ENCODE data around the gene CBY1.

CBY1 gene

DNA sequence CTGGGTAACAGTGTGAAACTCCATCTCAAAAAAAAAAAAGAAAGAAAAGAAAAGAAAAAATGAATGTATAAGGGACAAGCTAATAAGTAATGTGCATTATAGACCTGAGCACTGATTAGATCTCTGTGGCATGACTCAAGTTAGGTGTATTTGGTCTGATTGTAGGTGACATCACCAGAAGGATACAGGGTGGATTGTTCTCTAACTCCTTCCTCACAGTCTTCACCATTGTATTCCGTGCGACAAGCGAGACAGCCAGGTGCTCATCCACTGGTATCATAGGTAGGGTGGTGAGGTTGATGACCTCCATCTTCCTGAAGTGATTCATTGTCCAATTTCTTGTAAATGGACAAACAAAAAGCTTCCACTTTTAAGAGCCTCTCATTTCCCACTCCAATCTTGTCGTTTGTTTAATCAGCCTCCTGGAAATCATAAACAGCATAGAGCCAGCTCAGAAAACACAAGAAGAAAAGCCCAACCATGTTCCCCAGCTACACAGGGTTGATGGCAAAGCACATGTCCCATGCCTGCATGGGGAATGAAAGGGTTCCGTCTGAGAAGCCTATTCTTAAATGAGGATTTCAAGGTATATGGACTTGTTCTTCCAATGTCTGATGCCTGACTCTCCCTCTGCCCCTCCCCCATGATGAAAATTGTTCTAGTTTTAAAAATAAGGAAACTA, 6.5 kb upstream of the CBY1 start:
- no peak for DNase-seq (ENCODE audit: low spot score)

DNA sequence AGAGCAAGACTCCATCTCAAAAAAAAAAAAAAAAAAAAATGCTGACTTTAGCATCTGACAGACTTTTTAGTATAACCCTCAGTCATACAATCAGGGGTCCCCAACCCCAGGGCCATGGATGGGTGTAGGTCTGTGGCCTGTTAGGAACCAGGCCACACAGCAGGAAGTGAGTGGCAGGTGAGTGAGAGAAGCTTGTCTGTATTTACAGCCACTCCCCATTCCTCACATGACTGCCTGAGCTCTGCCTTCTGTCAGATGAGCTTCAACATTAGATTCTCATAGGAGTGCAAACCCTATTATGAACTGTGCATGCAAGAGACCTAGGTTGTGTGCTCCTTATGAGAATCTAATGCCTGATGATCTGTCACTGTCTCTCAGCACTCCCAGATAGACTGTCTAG, 3.6 kb upstream of the CBY1 start:
- no peak for DNase-seq (ENCODE audit: low spot score)

DNA sequence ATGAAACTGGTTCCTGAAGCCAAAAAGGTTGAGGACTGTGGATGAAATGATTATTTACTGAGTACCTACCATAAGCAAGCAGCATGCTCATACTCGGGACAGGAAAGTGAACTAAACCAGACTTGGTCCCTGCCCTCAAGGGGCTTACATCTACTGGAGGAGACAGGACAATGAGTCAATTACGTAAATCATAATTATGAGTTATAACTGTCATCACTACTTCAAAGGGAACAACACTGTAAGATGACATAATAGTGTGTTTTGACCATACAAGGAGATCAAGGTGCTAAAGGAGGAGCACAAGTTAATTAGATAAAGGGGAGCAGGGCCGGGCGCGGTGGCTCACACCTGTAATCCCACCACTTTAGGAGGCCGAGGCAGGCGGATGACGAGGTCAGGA, 2.7 kb upstream of the CBY1 start:
- no peak for DNase-seq (ENCODE audit: low spot score)

DNA sequence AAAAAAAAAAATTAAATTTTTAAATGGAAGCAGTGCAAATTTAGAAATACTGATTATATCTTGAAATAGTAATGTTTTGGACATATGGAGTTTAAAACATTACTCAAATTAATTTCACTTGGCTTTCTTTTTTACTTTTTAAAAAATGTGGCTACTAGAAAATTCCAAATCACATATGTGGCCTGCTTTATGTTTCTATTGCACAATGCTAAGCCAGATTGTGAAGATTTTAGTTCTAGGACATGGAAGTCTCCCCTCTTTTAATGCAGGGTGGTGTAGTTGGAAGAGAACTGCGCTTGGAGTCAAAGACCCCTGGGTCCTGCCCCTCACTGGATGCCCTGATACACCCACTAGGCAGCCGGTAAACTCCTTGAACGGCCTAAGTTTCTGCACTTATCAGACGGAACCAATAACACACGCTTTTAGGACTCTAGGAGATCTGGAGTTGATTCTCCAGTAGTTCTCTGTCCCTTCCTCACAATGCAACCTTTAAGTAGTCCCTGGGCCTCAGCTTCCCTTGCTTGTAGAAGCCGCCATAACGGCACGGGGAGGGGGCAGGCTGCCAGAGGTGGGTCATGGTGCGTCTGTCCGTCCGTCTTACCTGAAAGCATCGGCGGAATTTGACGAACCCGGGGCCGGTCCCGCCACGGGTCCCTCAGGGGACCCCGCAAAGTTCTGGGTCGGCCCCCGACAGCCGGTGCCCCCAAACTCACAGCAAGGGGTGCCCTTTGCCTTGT, 751 bp upstream of the CBY1 start:
- DNase-seq (ENCODE audit: low spot score) = no peak

DNA sequence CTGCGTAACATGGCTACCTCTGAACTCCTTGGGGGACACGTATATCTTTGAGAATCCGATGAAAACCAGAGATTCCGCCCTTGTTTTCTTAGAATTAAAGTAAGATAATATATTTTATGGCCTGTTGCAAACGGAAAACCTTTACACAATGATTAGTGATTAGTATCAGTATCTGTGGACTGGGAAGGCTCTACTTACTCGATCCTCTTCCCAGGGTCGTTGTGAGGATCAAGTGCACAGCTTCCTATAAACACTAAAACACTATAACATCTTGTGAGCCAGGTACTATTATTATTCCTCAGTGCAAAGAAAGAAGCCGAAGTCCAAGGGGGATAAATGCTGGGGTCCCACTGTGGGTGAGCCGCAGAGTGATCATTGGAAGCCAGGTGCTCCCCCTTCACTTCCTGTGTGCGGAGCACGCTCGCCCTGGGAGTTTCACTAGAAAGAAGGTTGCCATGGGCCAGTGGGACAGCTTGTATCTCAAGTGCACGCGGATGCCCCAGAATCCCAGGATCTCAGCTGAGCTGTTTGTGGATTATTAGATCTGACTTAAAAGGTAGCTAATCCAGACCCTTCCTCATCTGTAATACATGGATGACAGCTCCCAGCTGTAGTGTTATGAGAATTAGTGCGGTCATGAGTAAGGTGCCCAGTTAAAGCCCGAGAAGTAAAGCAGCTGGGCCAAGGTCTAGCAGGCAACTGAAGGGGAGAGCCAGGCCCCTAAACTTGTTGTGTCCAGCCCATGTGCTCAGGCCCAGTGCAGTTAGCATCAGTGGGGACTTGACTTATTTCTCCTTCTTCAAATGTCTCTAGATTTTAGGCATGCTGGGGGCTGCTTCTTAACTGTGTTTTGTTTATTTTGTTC, 839 bp downstream of the CBY1 start:
- no peak for DNase-seq (ENCODE audit: low spot score)

DNA sequence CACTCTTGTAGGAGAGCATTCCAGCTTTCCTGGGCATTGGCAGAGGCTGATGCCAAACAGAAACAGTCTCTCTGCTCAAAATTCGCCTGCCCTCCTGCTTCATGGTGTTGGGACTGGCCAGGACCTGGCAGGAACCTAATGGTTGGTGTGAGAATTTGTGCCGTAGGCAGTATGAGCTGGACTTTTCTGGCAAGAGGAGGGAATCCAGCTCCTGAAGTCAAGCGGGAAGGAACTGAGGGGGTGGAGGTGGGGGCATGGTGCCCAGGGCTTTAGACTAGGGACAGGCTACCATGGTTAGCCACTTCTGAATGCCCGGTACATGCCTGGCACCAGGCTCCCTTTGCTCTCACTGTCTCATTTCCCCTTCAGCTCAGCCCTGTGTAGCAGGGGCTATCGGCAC, 18.4 kb downstream of the CBY1 start:
- DNase-seq (ENCODE audit: low spot score) = no peak

DNA sequence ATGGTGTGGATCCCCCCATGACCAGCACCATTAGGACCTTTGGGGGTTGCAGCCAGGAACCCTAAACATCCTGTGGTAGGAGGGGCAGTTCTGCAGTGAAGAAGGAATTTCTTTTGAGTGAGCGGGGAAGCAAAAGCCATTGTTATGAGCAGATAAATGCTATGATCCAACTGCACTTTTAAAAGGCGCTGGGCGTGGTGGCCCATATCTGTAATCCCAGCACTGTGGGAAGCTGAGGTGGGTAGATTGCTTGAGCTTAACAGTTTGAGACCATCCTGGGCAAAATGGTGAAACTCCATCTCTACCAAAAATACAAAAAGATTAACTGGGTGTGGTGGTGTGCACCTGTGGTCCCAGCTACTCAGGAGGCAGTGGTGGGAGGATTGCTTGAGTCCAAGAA, 19.4 kb downstream of the CBY1 start:
- no peak for DNase-seq (ENCODE audit: low spot score)

DNA sequence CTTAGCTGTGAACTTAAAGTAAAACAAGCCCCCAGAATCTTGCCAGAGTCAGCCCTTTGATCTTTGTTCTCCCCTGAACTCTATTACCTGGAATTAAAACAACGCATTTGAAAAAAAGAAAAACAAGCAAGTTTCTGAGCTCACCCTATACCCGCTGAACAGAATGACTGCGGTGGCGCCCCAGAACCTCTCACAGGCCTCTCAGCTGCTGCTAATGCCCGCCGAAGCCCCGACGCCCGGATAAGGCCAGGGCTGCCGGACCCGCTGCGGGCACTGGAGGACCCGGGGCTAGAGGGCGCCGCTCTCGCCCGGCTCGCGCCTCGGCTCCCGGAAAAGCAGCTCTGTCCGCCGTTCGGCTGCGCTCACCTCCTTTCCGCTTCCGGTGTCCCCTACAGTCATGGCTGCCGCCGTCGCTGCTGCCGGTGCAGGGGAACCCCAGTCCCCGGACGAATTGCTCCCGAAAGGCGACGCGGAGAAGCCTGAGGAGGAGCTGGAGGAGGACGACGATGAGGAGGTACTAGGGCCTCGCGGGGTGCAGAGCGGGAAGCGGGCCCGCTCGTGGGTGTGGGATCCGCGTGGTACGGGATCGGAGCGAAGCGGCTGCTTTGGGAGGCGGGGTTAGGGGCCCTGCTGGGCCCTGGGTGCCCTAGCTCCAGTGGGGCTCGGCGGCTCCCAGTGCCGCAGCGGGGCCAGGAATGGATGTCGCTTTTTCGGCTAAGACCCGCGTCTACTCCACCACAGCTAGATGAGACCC, 25.3 kb downstream of the CBY1 start, which contains the start of gene TOMM22:
TSS of gene TOMM22 (plus strand) at position 376 of the 754 bp plus-strand sequence. CDS start at position 398, 22 bp downstream.
- peak; percentile 98 for DNase-seq (ENCODE audit: low spot score)

DNA sequence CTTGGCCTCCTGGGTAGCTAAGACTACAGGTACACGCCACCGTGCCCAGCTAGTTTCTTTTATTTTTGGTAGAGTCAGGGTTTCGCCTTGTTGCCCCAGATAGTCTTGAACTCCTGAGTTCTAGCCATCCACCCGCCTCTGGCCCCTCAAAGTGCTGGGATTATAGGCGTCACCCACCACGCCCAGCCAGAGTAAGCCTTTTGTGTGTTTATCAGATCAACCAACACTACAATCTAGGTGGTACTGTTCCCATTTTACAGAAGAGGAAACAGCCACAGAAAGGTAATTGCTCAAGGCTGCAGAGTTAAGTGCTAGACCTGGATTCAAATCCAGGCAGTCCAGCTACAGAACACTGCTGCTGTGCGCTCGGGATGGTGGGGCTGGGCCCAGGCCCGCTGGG, 28.5 kb downstream of the CBY1 start:
- no peak for DNase-seq (ENCODE audit: low spot score)

DNA sequence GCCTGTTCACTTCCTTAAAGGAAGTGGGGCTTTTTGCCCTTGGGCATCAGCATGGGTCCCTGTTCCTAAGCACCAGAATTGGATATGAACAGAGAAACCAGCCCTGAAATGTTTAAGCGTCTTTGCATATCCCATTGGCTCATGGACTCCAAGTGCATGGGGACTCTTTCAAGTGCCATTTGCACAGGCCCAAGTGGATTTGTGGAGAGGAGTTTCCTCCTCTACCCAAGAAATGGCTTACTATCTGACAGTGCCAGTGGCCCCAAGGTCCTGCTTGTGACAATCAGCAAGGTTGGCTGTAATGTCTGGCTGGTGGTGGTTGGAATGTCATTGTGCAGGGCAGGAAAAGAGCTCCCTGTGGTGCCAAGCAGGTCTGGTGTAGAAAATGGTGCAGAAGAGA, 29.3 kb downstream of the CBY1 start:
- no peak for DNase-seq (ENCODE audit: low spot score)

DNA sequence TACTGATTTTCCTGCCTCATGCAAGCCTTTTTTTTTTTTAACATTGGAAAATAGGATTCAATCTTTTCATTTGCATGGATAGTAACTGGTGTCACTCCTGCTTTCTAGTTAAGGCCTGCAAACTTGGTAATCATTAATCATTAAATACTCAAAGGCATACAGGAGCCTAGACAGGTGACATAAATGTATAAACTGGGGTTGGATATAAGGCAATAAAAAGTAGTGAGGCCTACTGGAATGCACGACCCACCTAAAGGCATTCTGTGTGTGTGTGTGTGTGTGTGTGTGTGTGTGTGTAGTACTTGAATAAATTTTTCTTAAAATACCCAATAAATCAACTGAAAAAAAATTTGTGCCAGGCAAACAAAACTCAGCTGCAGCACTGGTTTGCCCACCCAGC, 33.2 kb downstream of the CBY1 start:
- DNase-seq (ENCODE audit: low spot score) = no peak

DNA sequence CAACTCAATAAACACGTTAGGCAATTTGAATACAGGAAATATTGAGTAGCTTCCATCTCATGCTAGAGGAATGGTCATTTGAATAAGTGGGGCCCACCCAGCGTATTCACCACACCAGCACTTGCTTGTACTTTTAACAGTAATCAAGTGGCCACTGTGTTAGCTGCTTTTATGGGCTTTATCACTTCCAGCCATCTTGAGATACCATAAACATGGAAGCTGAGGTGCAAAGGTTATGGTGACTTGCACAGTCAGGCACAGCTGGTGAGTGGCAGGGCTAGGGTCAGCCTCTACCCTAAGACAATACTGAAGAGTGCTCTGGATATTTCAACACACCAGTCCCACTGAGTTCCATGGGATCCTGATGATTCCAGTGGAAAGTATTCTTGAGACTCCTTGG, 37.6 kb downstream of the CBY1 start:
- DNase-seq (ENCODE audit: low spot score) = no peak

DNA sequence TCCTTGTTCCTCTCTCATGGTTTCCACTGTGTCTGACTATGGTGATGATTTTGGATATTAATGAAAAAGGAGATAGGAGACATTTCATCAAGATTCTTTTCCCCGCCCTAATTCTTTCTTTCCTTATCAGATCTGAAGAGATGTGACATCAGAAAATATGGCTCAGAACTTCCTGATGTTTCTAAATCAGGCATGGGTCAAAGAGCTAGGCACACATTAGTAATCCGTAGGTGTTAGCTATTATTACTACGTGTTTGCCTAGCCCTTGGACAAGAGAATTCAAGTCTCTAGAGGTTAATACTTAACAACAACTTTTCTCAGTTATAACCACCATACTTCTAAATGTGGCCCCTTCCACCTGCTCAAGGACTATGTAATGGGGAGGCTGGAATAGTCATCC, 38.5 kb downstream of the CBY1 start:
- no peak for DNase-seq (ENCODE audit: low spot score)

DNA sequence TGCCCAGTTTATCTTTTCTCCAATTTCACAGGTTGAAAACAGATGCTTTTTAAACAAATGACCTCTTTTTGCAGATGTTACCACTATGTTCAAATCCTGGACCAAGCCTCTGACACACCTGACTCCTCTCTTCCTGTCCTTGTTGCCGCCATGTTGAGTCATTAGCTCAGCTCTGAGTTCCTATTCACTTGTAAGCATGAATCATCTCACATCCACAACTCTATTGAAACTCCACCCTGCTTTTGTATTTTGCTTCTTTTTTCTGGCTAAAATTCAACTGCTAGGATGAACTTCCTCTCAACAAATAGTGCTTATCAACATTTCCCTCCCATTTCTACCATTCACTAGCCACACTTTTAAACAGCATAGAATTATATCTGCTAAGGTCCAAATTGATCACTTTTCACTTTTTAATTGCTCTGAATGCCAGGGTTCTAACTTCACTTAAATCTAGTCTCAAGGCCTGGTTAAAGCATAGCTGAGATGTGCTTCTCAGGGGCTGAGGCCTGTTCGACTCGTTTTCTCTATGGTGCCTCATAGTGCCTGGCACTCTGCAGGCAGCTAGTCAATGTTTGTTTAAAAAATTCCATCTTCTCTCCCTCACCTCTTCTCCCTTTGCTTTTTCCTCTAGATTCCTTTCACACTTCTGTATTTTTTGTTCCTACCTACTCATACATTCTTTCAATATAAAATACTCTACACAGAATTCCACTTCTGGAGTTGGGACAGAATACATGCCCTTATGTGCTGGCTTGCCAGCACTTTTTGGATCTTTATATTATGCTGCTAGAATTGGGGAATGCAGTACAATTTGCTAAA, 40.4 kb downstream of the CBY1 start:
- DNase-seq (ENCODE audit: low spot score) = no peak

DNA sequence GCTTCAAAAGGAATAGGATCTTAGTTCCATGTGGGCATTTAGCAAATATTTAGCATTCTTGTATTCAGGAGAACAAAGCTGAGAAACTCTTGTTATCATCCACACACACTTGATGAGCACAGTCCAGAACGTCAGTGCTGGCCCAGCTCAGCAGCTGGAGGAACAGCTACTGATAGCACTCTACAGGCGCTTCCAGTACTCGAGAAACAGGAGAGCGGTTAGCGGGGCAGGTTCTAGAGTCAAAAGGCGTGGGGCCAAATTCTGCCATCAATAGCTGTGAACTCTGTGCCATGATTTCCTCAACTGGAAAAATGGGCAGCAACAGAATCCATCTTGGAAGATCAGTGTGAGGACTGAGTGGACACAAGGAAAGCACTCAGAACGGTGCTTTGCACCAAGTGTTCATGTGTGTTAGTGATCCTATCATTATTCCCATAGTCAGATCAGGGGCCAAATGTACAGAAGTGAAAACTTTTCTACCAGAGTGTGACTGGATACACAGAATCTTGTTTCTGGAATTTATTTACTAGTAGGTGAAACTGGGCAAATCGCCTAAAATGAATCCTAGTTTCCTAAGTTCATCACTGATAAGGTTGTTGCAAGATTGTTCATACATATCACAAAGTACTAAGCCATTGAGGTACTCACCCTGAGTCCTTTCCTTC, 41.1 kb downstream of the CBY1 start:
- no peak for DNase-seq (ENCODE audit: low spot score)

DNA sequence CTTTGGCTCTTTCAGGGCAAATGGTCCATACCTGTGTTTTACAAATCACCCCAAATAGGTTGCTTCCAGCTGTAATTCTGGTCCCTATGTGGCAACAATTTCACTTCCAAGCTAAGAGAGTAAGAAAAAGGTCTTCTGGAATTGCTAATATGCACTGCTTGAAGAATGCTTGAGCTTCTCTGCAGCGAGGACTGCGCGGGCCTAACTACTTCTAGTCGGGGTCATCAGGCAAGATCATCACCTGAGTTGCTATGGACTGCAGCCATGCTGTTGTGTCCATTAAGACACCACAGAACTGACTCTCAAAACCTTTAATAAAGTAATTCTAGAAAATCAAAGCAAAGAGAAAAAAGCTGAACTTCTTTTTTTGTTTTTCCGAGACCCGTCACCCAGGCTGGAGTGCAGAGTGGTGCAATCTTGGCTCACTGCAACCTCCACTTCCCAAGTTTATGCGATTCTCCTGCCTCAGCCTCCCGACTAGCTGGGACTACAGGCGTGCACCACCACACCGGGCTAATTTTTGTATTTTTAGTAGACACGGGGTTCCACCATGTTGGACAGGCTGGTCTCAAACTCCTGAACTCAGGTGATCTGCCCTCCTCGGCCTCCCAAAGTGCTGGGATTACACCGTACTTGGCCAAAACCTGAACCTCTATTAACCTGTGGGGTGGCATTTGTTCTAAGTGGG, 42.1 kb downstream of the CBY1 start:
- DNase-seq (ENCODE audit: low spot score) = no peak

DNA sequence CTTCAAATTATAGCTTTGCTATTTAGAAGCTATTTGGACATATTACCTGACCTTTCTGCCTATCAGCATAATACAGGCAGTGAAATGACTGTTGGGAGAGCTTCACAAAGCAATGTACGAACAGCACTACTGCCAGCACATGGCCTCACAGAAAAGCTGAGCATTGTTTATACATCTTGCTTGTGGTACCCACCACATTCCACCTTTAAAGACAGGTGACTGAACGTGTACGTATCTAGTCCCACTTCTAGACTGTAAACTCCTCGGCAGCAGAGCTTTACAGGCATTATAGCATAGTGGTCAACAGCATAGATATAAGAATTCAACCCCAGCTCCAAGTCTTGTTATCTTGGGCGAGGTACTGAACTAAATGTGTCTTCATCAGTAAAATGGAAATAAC, 42.7 kb downstream of the CBY1 start:
- no peak for DNase-seq (ENCODE audit: low spot score)

DNA sequence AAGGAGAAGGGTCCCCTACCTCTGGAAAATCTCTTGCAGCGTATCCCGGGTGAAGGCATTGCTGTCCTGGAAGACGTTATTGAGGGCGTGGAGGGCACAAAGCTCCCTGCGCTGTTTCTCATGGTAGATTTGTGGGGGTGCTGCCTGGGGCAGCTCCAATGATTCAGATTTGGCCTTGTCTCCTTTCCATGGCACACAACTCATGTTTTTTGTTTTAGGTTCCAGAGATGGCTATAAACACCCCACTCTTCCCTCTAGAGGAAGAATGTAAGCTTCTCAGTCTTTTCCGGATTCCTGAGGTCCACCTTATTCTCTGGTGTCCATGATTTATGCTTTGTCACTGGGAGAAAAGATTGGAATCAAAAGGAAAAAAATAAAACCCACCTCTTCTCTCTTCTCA, 43.3 kb downstream of the CBY1 start:
- no peak for DNase-seq (ENCODE audit: low spot score)

DNA sequence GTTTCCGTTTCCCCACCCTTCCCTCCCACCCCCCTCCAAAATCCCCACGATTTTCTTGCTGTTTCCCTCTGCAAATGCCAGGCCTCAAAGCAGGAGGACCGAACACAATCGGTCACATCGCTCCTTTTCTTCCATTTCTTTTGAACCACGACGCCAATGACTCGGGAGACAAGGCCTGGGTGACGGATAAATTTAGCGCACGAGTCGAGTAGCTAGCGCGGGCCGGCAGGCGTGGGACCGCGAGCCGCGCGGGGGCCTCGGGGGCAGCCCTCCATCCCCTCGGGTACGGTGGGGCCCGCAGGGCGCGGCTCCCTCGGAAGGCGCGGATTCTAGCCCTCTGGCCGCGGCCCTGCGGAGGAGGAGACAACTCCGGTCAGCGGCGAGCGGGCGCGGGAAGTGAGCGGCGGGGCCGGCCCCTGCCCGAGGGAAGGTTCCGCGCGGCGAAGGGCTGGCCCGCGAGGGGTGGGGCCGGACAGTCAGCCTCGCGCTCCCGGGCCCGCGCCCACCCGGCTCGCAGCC, 43.9 kb downstream of the CBY1 start:
- DNase-seq (ENCODE audit: low spot score) = peak; percentile 85

All from iPS-NIHi11 (cell line).